AML-193 (cell line): Measurements from ENCODE around the gene ZGPAT.

Experiments
- DNase-seq, 2 experiments: peaks; one replicate each; lab custom pipeline; 2025; lab: John Stamatoyannopoulos, UW

Gene ZGPAT

DNA sequence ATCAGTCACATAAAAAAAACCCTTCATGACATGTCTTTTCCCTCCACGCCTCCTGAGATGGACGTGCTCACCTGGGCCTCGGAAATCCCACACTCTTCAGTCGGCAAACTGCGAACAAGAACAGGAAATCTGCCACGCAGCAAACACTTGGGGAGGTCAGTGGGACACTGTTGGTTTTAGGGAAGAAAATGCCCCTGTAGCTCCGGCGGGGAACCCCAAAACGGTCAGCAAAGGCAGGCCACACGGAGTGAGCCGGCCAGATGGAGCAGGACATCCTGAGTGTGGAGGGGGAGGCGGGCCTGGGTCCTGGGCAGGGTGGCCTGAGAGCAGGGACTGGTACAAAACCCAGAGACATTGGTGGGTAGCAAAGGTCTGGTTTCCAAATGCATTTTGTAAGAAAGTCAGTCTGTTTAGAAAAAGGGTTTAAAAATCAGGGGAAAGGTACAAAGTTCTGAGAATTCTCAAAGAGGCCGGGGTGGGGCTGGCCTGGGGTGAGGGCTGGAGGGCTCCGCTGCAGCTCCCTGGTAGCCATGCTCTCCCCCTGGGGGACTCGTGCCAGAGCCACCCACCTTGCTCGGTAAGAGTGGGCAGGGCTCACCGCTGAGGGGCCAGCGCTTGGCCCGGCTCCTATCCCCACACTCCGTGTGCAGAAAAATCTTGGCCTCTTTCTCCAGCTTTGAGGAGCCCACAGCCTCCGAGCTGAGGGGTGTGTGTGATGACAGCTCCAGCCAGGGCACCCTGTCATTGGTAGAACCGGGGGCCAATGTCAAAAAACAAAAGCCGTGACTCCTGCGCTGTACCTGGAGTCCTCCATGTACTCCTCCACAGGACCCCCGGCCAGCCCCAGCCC is 37.0 kb downstream of the ZGPAT start:
- no peak for DNase-seq

DNA sequence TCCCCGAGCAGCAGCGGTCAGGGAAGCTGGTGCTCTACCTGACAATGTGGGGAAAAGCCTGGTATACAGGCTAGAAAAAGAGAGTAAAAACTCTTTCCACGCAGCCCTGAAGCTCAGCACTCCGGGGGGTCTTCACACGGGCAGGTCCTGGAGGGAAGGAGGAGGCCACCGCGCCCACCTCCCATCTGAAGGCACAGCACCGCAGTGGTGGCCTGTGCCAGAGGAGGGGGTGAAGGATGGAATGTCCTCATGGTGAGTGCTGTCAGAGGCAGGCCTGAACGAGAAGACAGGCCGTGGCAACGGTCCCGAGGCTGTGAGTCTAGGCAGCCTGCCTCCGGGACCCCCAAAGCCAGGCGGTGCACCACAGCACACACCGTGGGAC is 37.6 kb downstream of the ZGPAT start:
- no peak for DNase-seq

DNA sequence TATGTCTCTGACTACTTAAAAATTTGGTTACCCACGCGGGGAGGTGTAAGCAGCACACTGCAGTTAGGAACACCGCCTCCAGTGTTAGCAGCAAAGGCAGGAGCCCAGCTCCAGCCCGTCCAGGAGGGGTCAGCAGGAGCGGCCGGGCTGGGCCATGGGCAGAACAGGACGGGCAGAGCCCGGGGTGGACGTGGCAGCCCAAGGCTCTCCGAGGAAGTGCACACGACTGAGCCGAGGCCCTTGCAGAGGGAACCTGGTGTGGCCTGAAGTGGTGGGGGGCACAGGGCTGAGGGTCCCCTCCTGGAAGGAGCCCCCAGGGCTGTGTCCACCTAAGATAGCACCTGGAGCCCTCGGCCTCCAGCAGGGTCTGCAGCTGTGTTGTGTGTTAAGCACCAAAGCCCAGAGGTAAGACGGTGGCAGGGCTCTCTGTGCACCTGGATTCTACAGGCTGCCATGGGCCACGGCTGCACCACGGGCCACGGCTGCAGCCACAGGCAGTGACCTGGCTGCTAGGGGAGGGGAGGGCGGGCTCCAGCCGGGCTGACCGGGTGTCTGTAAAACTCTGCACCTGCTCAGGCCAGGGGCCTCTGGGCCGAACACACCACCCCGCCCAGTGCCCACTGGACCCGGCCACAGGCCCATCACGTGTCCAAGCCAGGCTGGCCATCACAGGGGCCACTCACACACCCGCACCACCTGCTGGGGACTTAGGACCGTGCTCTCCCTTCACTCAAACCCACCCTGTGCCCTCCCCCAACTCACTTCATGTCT is 38.3 kb downstream of the ZGPAT start:
- DNase-seq: no peak

DNA sequence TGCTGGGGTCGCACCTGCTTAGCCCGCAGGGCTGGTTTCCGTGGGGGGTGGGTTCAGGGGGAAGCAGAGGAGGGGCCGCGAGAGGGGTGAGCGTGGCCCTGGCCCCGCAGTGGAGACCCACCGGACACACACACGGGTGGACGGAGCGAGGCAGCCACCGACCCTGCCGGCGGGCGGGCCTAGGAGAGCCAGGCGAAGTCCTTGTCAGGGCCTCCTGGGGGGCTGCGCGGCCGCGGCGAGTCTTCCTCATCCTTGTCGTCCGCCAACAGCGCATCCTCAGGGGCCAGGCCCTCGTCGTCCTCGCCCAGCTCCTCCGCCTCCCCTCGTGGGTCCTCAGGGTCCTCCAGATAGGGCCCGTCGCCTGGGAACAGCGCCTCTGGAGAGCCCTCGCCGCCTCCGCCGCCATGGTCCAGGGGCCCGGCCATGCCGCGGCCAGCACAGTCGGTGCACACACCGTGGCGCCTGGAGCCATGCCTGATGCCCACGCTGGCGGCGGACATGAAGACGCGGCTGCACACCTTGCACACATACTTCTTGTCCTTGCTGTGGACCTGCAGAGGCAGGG is 39.0 kb downstream of the ZGPAT start:
- DNase-seq: no peak

DNA sequence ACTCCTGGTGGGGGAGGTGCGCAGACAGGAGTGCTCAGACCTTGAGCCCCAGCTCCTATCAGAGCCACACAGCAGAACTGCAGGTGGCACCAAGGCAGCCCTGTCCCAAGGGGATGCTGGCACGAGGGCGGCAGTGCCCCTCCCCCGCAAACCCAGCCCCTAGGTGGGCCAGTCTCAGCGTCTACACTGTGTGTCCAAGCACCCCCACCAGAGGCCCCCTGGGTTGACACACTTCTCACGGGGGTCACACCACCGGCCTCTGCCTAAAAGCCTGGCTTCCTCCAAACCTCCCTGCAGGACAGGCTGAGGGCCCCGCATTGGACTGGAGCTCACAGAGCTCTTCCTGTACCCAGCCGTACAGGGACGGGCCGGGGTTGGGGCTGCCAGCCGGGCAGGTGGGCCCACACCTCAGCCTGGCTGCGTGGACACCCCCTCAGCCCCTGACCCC is 39.8 kb downstream of the ZGPAT start:
- DNase-seq: no peak

DNA sequence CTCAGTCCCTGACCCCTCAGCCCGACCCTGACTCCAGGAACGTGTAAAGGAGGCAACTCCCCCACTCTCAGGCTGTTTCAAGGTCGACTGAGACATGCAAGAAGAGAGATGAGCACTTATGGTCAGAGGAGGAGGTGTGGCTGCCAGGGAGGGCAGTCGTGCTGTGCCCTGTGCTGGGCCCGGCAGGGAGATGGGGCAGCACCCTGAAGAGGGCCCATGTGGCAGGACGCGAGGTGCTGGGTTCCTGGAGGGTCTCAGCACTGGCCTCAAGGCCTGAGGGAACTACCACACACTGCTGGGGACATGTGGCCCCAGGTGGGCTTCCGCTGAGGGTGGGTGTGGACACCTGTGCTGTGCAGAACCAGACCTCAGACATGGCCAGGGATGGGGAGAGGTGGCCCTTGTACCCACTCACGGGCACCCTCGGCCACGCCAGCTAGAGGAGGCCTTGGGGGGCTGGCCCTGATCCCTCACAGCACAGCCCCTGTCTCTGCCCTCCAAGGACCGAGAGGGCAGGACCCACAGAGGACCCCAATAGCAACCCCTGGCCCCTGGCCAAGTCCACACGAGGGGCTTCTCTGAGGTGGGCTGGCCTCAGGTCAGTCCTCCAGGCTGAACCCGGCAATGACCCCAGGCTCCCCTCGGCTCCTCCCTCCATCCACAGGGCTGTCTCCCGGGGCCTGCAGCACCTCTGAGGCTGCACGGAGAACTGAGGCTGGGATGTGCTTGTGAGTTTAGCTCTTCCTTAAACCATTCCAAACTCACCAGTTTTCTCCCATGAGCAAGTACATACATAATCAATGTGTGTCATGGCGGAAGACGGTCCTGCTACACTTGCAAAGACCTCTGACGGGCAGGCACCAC is 40.5 kb downstream of the ZGPAT start:
- DNase-seq: no peak

GRCh38 chr20:63748934-63749270 is 41.1 kb downstream of the ZGPAT start:
- DNase-seq: no peak

DNA sequence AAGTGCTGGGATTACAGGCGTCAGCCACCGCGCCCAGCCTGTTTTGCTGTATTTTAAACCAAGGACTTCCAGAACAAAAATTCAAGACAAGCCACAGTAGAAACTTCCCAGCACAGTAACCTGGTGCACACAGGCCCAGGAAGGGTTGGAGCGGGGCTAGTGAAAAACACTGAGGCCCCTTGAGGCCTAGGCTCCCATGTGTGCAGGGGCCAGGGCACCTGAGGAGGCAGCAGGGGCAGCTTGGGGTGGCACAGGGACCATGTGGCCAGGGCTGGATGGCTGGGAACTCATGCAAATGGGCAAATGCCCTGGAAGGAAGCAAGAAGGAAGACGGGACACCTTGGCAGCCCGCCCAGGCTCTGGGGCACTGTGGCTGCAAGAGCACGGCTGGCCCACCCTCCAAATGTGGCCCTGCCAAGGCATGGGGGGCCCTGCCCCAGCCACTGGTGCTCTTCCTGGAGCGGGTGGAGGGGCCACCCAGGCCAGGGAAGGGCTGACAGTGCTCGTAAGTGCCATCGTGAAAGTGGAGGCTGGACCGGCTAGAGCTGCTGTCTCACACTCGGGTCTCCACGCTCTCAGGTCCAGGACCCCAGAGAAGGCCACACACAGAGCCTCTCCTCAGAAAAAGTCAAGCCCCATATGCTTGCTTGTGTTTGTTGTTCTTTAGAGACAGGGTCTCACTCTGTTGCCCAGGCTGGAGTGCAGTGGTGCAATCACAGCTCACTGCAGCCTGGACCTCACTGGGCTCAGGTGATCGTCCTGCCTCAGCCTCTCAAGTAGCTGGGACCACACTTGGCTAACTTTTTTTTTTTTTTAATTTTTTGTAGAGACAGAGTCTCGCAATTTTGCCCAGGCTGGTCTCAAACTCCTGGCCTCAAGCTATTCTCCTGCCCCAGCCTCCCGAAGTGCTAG is 42.0 kb downstream of the ZGPAT start:
- DNase-seq: no peak

- DNase-seq: no peak
Measured at GRCh38 chr20:63750807-63751470, 43.1 kb downstream of the ZGPAT start.

- DNase-seq: no peak
Measured at GRCh38 chr20:63751471-63752271, 43.8 kb downstream of the ZGPAT start.

DNA sequence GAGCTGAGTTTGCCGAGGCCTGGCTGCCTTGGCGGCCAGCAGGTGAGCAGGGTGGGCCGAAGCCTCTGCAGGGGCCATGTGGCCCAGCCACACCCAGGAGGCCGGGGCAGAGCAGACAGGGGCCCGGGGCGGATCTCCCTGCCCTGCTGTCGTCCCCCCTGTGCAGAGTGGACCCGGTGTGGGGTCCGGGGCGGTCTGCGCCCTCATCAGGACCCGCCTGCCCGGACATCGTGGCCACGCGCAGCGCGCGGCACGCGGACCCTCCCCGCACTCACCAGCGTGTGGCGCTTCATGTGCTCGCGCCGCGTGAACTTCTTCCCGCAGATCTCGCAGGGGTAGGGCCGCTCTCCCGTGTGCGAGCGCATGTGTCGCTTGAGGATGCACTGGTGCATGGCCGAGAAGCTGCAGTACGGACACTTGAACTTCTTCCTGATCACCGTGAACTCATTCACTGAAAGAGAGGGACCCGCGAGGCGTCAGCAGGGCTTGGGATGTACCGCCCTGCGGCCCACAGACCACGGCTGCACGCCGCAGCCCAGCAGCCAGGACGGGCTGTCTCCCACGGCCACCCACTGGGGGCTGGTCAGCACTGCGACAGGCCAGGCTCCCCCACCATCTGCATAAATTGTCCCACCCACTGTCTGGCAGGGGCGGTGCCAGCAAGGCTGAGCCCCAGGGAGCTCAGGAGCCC is 44.7 kb downstream of the ZGPAT start:
- DNase-seq: no peak

DNA sequence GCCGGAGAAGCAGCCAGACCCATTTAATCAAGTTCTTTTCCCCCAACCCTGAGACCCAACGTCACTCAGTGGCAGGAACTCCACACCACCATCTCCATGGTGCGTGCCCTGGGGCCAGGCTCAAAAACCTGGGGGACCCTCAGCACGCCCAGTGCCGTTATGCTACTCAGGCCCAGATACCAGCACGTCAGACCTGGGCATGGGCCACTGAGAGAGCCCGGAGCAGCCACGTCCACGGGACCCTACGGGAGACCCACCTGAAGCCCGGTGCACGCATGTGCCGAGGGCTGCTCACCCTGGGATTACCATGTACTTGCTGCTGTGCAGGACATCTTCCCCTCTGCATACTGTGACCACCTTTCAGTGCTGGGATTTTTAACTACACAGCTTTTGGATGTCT is 45.5 kb downstream of the ZGPAT start:
- no peak for DNase-seq

DNA sequence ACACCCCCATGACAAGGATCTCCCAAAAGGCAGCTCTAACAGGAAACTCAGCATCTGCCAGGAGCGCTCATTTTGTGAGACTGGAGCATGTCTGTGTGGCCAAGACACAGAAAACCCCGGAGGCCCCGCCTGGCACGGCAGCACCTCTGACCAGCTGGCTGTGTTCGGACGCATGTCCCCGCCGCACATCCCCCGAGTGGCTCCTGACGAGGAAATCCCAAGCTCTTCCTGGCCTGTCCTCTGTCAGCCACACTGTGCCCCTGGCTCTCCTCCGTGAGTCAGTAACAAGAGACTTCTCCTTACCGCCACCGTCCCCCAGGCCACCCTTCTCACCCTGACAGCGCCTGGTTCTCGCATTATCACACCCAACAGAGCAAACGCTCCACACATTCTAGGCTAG is 46.2 kb downstream of the ZGPAT start:
- DNase-seq: no peak

- no peak for DNase-seq
Measured at GRCh38 chr20:63755933-63756647, 48.3 kb downstream of the ZGPAT start.

GRCh38 chr20:63756648-63756991 is 48.8 kb downstream of the ZGPAT start:
- no peak for DNase-seq

- no peak for DNase-seq
Measured at GRCh38 chr20:63758152-63758551, 50.3 kb downstream of the ZGPAT start.

GRCh38 chr20:63759377-63759901 is 51.6 kb downstream of the ZGPAT start:
- no peak for DNase-seq
